Dermis microvascular lymphatic vessel endothelial cell (primary cell): Measurements from ENCODE around the gene CYB5B. TPM values are rescaled to one million over a fixed set of nuclear protein-coding genes. Genes with fewer than 3 reads are reported as not detected.
A peak's percentile ranks its signal among the peaks of the same experiment; 100 is the strongest.

ENCODE experiments used
- DNase-seq, 2 donors: peaks; one replicate each; pipeline versions ENCODE4 v3.0.0 to v3.0.0-alpha.2; 2010; ENCODE audit warnings: low read depth in 2 of 2
- total RNA-seq: library from RNA; depleted of rRNA; stranded (reverse); fragments of >200 nt; gene quantifications from 2 replicates; pipeline ENCODE4 v1.2.1, GENCODE V29; 2014

Gene CYB5B
- total RNA-seq, 1 donor from 2014 or later, result 92.6 TPM

DNA sequence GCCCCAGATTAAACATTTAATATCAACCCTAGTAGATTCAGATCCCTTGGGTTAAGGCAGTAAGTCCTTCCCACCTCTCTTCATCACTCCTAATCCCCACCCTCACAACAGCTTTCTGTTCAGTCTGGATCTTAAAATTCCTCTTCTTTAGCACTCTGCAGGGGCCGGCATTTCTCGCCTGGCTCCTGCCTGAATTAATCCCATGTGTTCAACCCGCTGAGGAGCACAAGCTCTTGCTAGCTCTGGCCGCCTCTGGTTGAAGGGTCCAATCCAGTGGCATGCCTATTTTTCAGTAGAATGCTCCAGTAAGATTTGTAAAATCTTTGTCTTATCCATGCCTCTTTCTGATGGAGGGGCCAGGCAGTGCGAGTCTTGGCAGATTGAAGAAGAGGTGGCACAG is 59.2 kb downstream of the CYB5B start:
- no peak for DNase-seq

DNA sequence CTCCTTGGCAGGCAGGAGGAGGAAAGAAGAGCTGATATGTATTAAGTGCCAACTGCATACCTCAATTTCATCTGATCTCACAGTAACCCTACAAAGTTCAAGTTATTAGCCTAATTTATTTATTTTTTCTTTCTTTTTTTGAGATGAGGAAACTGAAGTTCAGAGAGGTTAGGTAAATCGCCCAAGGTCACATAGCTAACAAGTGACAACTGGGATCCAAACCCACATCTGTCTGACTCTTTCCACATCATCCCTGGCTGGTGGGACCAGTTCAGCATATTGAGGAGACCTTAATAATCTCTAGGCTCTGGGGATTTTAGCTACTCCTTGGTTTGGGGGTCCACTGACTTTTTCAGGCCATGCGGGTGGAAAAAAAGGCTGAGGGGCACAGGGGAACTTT is 60.9 kb downstream of the CYB5B start:
- no peak for DNase-seq

- no peak for DNase-seq
Measured at GRCh38 chr16:69485816-69486215, 61.4 kb downstream of the CYB5B start.

GRCh38 chr16:69486272-69486671 is 61.9 kb downstream of the CYB5B start:
- no peak for DNase-seq

GRCh38 chr16:69486724-69487123 is 62.3 kb downstream of the CYB5B start:
- no peak for DNase-seq

DNA sequence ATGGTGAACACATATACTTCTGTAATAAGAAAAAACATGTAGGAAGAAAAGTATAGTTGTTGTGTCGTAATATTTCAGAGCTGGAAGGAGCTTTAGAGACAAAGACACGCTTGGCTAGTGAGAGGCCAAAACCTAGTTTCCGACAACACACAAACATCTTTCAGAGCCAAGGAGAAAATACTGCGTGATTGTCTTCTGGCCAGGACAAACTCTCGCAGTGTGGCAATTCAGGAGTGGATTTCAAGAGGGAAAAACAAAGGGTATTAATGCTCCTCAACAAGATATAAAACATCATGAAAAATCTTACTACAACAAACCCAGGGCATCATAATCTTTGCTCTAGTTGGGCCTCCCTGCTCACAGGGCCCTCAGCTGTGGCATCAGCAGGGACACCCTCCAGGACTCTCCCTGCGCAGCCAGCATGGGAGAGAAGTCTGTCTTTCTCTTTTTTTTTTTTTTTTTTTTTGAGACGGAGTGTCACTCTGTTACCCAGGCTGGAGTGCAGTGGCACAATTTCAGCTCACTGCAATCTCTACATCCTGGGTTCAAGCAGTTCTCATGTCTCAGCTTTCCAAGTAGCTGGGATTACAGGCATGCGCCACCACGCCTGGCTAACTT is 66.4 kb downstream of the CYB5B start:
- no peak for DNase-seq

- peak in 1 of 2 donors; percentile 66 for DNase-seq
Measured at GRCh38 chr16:69494991-69495392, 70.6 kb downstream of the CYB5B start.

DNA sequence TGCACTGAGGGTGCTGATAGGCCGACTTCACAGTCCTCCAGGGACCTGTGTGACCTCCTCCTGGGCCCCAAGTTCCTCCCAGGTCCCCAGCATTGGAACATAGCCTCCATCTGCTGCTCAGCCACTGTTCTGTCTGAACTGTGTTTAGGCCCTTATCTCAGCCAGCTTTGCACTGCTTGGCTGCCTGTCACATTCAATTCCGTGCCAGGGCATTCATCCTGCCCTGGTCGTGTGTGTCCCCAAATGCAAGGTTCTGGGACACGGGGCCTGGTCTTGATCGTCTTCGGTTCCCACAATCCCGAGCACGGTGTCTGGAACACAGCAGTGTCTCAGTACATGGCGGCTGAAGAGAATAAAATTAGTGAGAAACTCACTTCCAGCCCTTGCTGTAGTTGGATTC is 71.4 kb downstream of the CYB5B start:
- no peak for DNase-seq

DNA sequence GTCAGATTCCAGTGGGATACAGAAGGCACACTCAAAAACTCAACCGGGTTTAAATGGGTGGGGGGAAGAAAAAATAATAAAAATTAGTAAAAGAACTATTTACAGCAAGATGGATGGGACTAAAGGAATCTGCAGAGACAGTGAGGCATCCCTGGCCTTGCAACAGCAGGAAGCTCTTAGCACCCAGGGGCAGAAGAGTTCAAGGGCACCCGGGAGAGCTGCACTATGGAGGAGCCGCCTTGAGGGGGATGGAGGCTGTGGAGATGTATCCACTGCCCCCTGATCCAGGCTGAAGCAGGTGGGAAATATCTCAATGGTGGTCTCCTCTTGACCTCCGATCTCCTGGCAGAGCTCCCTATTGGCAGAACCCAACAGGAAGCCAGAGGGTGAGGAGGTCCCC is 72.0 kb downstream of the CYB5B start:
- DNase-seq, result no peak

DNA sequence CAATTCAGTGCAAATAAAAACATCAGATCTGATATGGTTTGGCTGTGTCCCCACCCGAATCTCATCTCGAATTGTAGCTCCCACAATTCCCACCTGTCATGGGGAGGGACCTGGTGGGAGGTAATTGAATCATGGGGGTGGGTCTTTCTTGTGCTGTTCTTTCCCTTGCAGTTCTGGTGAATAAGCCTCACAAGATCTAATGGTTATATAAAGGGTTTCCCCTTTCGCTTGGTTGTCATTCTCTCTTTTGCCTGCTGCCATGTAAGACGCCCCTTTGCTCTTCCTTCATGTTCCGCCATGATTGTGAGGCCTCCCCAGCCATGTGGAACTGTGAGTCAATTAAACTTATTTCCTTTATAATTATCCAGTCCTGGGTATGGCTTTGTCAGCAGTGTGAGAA is 72.5 kb downstream of the CYB5B start:
- DNase-seq, result no peak

DNA sequence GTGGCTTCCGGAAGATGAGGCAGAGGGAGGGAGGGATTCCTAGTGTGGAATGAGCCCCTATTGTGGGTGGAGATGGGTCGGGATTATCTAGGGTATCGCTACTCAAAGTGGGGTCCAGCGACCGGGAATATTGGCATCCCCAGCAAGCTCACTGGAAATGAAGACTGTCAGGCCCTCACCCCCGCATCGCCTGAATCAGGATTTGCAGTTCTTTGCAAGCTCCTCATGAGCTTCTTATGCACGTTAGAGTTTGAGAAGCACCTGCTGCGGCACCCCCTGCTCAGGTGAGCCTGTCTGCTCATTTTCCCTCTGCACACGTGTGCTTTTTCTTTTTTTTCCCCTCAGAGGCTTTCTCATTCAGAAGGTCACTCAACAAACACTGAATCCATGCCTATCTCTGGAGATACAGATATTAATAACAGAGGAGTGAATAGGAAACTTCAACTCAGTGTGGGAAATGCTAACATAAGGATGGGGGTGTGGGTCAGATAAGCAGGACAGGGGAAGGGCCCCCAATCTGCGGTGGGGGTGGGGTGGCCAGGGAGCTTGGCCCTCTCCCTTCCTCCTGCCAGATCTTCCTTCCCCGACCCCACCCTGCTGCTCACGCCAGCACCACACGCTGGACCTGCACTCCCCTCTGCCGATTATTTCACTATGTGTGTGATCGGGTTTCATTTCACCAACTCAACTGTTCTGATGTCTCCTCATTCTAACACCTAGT is 73.6 kb downstream of the CYB5B start:
- no peak for DNase-seq

- no peak for DNase-seq
Measured at GRCh38 chr16:69498926-69499325, 74.5 kb downstream of the CYB5B start.

DNA sequence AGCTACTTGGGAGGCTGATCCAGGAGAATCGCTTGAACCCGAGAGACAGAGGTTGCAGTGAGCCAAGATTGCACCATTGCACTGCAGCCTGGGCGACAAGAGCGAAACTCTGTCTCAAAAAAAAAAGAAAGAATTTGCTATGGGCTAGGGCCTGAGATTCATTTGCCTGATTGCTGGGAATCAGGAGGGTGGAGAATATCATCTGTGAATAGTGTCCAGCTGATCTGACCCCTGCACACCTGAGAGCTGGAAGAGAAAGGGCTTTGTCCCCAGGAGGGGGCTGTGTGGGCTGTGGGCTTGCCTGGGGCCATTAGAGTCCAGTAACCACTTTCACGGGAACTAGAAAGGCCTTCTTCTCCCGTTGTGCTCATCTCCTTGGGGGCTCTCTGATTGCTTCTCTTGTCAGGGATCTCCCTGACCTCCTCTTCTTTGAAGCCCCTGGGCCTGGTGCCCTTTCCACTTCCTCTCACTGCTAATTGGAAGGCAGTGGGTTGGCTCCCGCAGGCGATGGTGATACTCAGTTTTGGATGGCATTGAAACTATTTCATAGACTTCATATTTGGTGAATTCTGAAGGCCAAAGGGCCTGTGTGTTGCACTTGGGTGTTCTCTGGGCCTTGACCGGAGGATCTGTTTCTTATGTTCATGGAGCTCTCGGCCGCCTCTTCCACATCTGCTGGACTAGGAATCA is 75.3 kb downstream of the CYB5B start:
- DNase-seq, result no peak

DNA sequence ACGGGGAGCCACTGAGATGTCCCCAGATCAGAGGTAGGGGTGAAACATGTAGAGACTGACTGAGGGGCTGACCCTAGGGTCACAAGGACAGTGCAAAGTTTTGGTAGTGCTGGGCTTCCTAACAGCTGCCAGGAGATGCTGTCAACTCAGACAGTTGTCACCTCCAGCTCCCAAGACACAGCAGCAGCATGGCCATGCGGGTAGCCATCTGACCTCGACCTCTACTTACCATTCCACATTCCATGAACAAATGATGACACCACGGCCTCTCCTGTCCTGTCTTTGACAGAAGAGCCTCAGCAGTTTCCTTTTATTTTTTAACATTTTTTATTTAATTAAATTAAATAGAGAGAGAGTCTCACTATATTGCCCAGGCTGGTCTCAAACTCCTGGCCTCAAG is 76.1 kb downstream of the CYB5B start:
- DNase-seq, result no peak

DNA sequence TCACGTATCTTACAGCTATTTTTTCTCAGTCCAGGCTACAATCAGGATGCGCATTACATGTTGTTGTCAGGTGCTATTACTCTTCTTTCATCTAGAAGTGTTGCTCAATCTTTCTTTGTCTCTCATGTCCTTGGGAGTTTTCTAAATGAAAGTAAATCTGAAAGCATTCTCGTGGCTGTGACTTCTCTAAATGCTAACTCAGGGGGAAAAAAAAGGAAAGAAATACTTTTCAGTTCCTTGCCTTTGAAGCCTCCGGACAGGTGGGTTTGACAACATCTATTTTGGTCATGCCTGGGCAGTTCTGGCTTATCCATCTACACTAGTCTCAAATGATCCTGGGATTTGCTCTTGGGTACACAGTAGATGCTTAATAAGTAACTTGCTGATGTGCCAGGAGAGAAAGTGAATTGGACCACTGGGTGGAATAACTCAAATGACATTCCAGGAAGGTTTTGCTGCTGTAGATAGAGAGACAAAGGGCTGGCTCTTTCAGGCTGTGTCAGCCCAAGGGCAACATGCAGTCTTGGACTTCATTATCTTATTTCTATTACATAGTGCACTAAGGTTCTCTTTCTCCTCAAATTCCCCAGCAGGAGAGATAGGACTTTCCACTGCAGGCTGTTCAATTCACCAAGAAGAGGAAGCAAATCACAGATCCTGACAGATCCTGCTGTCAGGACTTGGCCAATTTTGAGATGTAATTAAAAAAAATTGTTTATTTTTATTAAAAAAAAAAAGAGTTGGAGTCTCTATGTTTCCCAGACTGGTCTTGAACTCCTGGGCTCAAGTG is 77.7 kb downstream of the CYB5B start:
- no peak for DNase-seq

- peak; percentile 16 to 21 for DNase-seq
Measured at GRCh38 chr16:69503244-69503643, 78.8 kb downstream of the CYB5B start.

GRCh38 chr16:69508033-69508755 is 83.8 kb downstream of the CYB5B start:
- no peak for DNase-seq

GRCh38 chr16:69509125-69509524 is 84.7 kb downstream of the CYB5B start:
- no peak for DNase-seq

DNA sequence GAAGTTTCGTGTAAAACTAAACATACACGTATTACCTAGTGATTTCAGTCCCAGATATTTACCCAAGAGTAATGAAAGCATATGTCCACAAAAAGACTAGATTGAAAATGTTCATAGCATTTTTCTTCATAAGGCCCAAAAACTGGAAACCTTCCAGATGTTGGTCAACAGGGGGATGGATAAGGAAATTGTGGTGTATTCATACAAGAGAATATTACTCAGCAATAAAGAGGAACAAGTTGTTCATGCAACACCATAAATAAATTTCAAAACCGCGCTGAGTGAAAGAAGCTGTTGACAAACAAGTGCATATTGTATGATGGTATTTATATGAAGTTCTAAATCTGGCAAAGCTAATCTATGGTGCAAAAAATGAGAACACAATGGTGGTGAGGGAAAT is 87.2 kb downstream of the CYB5B start:
- no peak for DNase-seq

- no peak for DNase-seq
Measured at GRCh38 chr16:69513180-69513966, 89.0 kb downstream of the CYB5B start.

- DNase-seq, result no peak
Measured at GRCh38 chr16:69514356-69514755, 89.9 kb downstream of the CYB5B start.
